ENCODE data around the gene COQ10B. TPM values are rescaled to one million over a fixed set of nuclear protein-coding genes. Genes with fewer than 3 reads are reported as not detected.
"Not testable (repeated sequence)": the region's sequence is repeated elsewhere in the genome, so short reads cannot be mapped to it uniquely, and the experiment has no call there.

Gene COQ10B
- total RNA-seq, 1 donor from 2014 or later, result 9.1 TPM

- Mint-ChIP-seq H3K4me3 (no peak overlapping the region), H3K9me3 (no peaks in the 10 kb centered on the region), H3K27ac (ENCODE audit: unreplicated experiment) (no peak overlapping the region), H3K36me3 (ENCODE audit: low read depth) (no peaks in the 10 kb centered on the region), H3K4me1 (no peaks in the 10 kb centered on the region), H3K27me3 (ENCODE audit: low read depth) (no peaks in the 10 kb centered on the region)
- DNase-seq (ENCODE audit: low read depth, low spot score), result no peak
- TF ChIP-seq, protein P1, sequence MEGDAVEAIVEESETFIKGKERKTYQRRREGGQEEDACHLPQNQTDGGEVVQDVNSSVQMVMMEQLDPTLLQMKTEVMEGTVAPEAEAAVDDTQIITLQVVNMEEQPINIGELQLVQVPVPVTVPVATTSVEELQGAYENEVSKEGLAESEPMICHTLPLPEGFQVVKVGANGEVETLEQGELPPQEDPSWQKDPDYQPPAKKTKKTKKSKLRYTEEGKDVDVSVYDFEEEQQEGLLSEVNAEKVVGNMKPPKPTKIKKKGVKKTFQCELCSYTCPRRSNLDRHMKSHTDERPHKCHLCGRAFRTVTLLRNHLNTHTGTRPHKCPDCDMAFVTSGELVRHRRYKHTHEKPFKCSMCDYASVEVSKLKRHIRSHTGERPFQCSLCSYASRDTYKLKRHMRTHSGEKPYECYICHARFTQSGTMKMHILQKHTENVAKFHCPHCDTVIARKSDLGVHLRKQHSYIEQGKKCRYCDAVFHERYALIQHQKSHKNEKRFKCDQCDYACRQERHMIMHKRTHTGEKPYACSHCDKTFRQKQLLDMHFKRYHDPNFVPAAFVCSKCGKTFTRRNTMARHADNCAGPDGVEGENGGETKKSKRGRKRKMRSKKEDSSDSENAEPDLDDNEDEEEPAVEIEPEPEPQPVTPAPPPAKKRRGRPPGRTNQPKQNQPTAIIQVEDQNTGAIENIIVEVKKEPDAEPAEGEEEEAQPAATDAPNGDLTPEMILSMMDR (conservative IDR thresholded peaks at IDR 0.05), result no peak
These were observed 10.8 kb downstream of the COQ10B start for GRCh38 chr2:197464175-197464574.

GRCh38 chr2:197472166-197472565 lies 18.8 kb downstream of the COQ10B start:
- Mint-ChIP-seq H3K36me3 (ENCODE audit: low read depth) (no peaks in the 10 kb centered on the region), H3K27ac (ENCODE audit: unreplicated experiment) (peak overlapping the region; percentile 1), H3K9me3 (no peaks in the 10 kb centered on the region), H3K4me1 (no peaks in the 10 kb centered on the region), H3K27me3 (ENCODE audit: low read depth) (no peaks in the 10 kb centered on the region), H3K4me3 (no peak overlapping the region)
- DNase-seq (ENCODE audit: low read depth, low spot score), result no peak
- TF ChIP-seq, protein P1 (conservative IDR thresholded peaks at IDR 0.05), result no peak

- H3K36me3 Mint-ChIP-seq (ENCODE audit: low read depth), result peaks cover 4% of the 10 kb centered on the region
- no peak overlapping the region for H3K27ac Mint-ChIP-seq (ENCODE audit: unreplicated experiment)
- H3K9me3 Mint-ChIP-seq, result no peaks in the 10 kb centered on the region
- DNase-seq (ENCODE audit: low read depth, low spot score), result no peak
- H3K27me3 Mint-ChIP-seq (ENCODE audit: low read depth), result no peaks in the 10 kb centered on the region
- TF ChIP-seq, protein P1 (conservative IDR thresholded peaks at IDR 0.05), result no peak
- H3K4me1 Mint-ChIP-seq, result no peaks in the 10 kb centered on the region
- H3K4me3 Mint-ChIP-seq, result no peak overlapping the region
These were observed 24.4 kb downstream of the COQ10B start for GRCh38 chr2:197477797-197478196.

GRCh38 chr2:197480165-197481036 lies 27.0 kb downstream of the COQ10B start:
- H3K27ac Mint-ChIP-seq (ENCODE audit: unreplicated experiment), result no peak overlapping the region
- no peaks in the 10 kb centered on the region for H3K27me3 Mint-ChIP-seq (ENCODE audit: low read depth)
- no peak overlapping the region for H3K4me3 Mint-ChIP-seq
- DNase-seq (ENCODE audit: low read depth, low spot score), result no peak
- peaks cover 2% of the 10 kb centered on the region for H3K9me3 Mint-ChIP-seq
- TF ChIP-seq, protein P1 (conservative IDR thresholded peaks at IDR 0.05), result no peak
- peaks cover 16% of the 10 kb centered on the region for H3K36me3 Mint-ChIP-seq (ENCODE audit: low read depth)
- no peaks in the 10 kb centered on the region for H3K4me1 Mint-ChIP-seq

DNA sequence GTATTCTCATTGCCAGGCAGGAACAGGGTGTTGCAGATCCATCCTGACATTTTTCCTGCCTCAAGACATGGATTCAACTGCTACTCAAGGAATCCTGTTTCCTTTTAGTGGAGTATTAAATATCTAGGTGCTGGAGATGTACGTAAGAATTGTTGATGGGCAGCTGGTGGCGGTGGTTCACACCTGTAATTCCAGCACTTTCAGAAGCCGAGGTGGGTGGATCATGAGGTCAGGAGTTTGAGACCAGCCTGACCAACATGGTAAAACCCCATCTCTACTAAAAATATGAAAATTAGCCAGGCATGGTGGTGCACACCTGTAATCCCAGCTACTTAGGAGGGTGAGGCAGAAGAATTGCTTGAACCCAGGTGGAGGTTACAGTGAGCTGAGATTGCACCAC lies 30.9 kb downstream of the COQ10B start:
- H3K4me1 Mint-ChIP-seq; H3K9me3 Mint-ChIP-seq; H3K27ac Mint-ChIP-seq (ENCODE audit: unreplicated experiment); H3K27me3 Mint-ChIP-seq (ENCODE audit: low read depth); H3K4me3 Mint-ChIP-seq; DNase-seq (ENCODE audit: low read depth, low spot score): not testable (repeated sequence)
- H3K36me3 Mint-ChIP-seq (ENCODE audit: low read depth), result peaks cover 39% of the 10 kb centered on the region

DNA sequence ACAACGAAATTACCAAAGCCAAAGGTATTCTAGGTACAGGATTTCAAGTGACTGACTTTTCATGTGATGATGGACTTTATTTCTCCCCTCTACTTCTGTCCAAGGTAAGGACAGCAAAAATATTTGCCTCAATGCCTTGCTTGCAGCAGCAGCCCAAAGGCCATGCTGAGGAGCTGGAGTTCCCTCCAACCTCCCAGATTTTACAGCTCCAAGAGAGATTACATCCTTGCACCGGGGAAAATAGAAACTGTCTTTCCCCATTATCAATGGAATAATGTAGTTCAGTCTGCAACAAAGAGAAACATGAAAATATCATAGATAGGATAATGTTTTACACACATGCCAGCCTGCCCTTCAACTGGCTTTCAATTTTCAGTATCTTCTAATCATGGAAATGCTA lies 32.8 kb downstream of the COQ10B start:
- no peaks in the 10 kb centered on the region for H3K27me3 Mint-ChIP-seq (ENCODE audit: low read depth)
- H3K4me3 Mint-ChIP-seq, result no peak overlapping the region
- H3K9me3 Mint-ChIP-seq, result peaks cover 6% of the 10 kb centered on the region
- peaks cover 42% of the 10 kb centered on the region for H3K36me3 Mint-ChIP-seq (ENCODE audit: low read depth)
- TF ChIP-seq, protein P1 (conservative IDR thresholded peaks at IDR 0.05), result no peak
- DNase-seq (ENCODE audit: low read depth, low spot score), result no peak
- H3K4me1 Mint-ChIP-seq, result no peaks in the 10 kb centered on the region
- no peak overlapping the region for H3K27ac Mint-ChIP-seq (ENCODE audit: unreplicated experiment)
